ENCODE measurements around the gene S100A10. TPM values are rescaled to one million over a fixed set of nuclear protein-coding genes. Genes with fewer than 3 reads are reported as not detected.

Gene S100A10
- total and polyA plus RNA-seq, 2 experiments from 2014 or later = 14.6 to 103 TPM

- Histone ChIP-seq H3K4me1 (ENCODE audit: low read depth) (no peaks in the 10 kb centered on the region), H3K36me3 (no peaks in the 10 kb centered on the region), H3K9me3 (ENCODE audit: low read depth) (no peaks in the 10 kb centered on the region), H3K27ac (no peak overlapping the region), H3K27me3 (no peaks in the 10 kb centered on the region), H3K4me3 (no peak overlapping the region)
- TF ChIP-seq CTCF (IDR thresholded peaks at IDR 0.05; ENCODE audit: low read depth, low read length) = no peak
- no peak for DNase-seq (ENCODE audit: low read depth in 1 of 2, low spot score in 1 of 2)
Measured at GRCh38 chr1:152021569-152021968, 27.9 kb upstream of the S100A10 start.

- no peak for TF ChIP-seq CTCF (IDR thresholded peaks at IDR 0.05; ENCODE audit: low read depth, low read length)
- H3K36me3 ChIP-seq = no peaks in the 10 kb centered on the region
- peak in 1 of 2 donors; percentile 29 for DNase-seq (ENCODE audit: low read depth in 1 of 2, low spot score in 1 of 2)
- H3K4me1 ChIP-seq (ENCODE audit: low read depth) = peaks cover 3% of the 10 kb centered on the region
- no peak overlapping the region for H3K4me3 ChIP-seq
- no peaks in the 10 kb centered on the region for H3K9me3 ChIP-seq (ENCODE audit: low read depth)
- no peaks in the 10 kb centered on the region for H3K27me3 ChIP-seq
- no peak overlapping the region for H3K27ac ChIP-seq
Measured at GRCh38 chr1:152020849-152021248, 27.2 kb upstream of the S100A10 start.

DNA sequence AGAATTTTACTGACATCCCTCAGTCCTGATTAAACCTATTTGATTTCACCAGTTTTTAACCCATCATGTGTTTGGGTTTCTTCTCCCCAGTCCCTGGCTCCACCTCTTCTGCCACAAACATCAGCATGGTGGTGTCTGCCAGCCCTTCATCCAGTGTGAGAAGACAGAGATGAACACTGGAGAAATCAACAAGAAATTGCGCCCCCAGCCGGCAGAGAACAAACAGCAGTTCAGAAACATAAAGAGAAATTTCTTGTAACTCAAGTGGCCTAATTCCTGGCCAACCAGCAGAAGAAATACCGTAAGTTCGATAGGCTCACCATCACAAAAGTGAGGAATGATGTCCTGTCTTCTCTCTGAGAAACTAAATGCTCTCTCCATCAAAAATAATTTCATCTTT, 24.9 kb upstream of the S100A10 start:
- no peaks in the 10 kb centered on the region for H3K36me3 ChIP-seq
- no peaks in the 10 kb centered on the region for H3K27me3 ChIP-seq
- DNase-seq (ENCODE audit: low read depth in 1 of 2, low spot score in 1 of 2) = peak; percentile 25 to 46
- H3K4me3 ChIP-seq = no peak overlapping the region
- no peaks in the 10 kb centered on the region for H3K9me3 ChIP-seq (ENCODE audit: low read depth)
- H3K4me1 ChIP-seq (ENCODE audit: low read depth) = peaks cover 5% of the 10 kb centered on the region
- TF ChIP-seq CTCF (IDR thresholded peaks at IDR 0.05; ENCODE audit: low read depth, low read length) = peak; percentile 31
- H3K27ac ChIP-seq = no peak overlapping the region

- TF ChIP-seq CTCF (IDR thresholded peaks at IDR 0.05; ENCODE audit: low read depth, low read length) = no peak
- Histone ChIP-seq H3K27me3 (no peaks in the 10 kb centered on the region), H3K27ac (no peak overlapping the region), H3K4me3 (no peak overlapping the region), H3K36me3 (no peaks in the 10 kb centered on the region), H3K4me1 (ENCODE audit: low read depth) (peaks cover 5% of the 10 kb centered on the region), H3K9me3 (ENCODE audit: low read depth) (no peaks in the 10 kb centered on the region)
- peak in 1 of 2 donors; percentile 10 for DNase-seq (ENCODE audit: low read depth in 1 of 2, low spot score in 1 of 2)
Measured at GRCh38 chr1:152015766-152016165, 22.1 kb upstream of the S100A10 start.

DNA sequence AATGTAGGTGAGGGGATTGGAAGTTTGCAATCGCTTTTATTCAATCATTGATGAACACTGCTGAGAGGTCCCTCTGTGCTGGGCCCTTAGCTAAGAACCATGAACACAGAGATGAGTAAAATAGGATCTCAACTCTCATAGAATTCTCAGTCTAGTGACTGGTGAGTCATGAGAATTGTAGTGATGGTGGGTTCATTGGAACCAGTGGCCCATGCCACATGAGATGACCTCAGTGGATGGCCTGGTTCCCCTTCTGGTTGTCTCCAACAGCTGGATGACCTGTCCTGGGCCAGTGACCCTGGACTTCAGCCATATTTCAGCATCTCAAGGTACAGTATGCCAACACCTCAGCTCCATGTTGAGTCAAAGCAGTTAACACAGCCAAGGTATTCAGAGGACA, 21.3 kb upstream of the S100A10 start:
- no peaks in the 10 kb centered on the region for H3K27me3 ChIP-seq
- no peak for DNase-seq (ENCODE audit: low read depth in 1 of 2, low spot score in 1 of 2)
- no peaks in the 10 kb centered on the region for H3K9me3 ChIP-seq (ENCODE audit: low read depth)
- H3K27ac ChIP-seq = no peak overlapping the region
- TF ChIP-seq CTCF (IDR thresholded peaks at IDR 0.05; ENCODE audit: low read depth, low read length) = no peak
- H3K36me3 ChIP-seq = no peaks in the 10 kb centered on the region
- no peak overlapping the region for H3K4me3 ChIP-seq
- peaks cover 5% of the 10 kb centered on the region for H3K4me1 ChIP-seq (ENCODE audit: low read depth)
